NCI-H526 (cell line): Measurements from ENCODE around the gene CEACAM16.
"Not testable (repeated sequence)": the region's sequence is repeated elsewhere in the genome, so short reads cannot be mapped to it uniquely, and the experiment has no call there.

Experiments used
- DNase-seq, 2 experiments: peaks; one replicate each; lab custom pipeline; 2025; lab: John Stamatoyannopoulos, UW

Gene CEACAM16, protein sequence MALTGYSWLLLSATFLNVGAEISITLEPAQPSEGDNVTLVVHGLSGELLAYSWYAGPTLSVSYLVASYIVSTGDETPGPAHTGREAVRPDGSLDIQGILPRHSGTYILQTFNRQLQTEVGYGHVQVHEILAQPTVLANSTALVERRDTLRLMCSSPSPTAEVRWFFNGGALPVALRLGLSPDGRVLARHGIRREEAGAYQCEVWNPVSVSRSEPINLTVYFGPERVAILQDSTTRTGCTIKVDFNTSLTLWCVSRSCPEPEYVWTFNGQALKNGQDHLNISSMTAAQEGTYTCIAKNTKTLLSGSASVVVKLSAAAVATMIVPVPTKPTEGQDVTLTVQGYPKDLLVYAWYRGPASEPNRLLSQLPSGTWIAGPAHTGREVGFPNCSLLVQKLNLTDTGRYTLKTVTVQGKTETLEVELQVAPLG

DNA sequence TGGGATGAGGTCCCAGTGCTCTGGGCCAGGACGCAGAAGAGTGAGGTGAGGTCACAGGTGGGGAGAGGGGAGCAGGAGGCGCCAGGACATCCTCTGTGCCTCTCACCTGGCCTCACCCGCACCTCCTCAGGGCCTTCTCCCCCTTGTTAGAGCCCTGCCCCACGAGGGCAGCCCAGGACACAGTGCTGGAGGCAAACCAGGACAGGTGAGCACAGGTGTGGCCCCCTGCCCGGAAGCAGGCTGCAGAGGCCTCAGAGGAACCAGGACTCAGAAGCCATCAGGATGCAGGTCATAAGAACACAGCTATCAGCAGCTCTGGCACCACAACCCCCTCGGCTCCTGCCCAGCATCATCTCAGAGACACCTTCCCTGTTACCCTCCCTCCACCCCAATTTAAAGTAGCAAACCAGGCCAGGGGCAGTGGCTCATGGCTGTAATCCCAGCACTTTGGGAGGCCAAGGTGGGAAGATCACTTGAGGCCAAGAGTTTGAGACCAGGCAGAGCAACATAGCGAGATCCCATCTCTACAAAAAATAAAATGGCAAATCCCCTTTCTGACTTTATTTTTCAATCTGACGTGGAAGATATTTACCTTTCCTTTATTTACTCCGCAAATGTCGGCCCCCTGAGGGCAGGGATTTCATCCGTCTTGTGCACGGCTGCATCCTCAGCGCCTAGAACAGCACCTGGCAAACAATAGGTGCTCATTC, at the start of gene CEACAM16:
CEACAM16 (plus strand) TSS at position 660 of the 710 bp plus-strand sequence. CDS start 2,306 bp downstream, outside the sequence.
- DNase-seq = no peak

DNA sequence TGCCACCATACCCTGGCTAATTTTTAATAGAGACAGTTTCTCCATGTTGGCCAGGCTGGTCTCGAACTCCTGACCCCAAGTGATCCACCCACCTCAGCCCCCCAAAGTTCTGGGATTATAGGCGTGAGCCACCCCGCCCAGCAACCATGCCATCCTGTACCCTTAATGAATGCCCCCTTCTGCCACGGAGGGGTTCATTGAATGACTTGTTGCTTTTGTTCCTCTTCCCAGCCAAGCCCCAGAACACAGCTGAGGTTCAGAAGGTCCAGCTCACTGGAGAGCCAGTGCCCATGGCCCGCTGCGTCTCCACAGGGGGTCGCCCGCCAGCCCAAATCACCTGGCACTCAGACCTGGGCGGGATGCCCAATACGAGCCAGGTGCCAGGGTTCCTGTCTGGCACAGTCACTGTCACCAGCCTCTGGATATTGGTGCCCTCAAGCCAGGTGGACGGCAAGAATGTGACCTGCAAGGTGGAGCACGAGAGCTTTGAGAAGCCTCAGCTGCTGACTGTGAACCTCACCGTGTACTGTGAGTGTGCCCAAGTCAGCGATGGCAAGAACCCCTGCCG, 49.3 kb upstream of the CEACAM16 start:
- no peak for DNase-seq

DNA sequence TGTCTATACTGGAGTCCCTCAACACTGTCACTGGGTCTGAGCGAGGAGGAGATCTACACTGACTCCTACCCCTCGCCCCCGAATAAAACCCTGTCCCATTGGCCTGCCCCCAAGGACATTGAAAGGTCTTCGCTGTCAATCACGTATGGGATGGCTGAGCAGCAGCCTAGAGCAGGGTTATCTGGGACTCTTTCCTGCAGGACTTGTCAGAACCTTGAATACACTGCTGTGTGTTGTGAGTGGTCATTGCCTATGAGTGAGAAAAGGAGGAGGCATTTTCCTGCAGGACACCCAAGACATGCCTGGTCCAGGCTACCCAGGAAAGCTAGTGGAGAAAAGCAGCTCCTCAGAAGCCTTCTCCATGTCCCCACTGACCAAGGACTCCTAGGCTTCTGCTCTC, 45.6 kb upstream of the CEACAM16 start:
- DNase-seq = no peak

DNA sequence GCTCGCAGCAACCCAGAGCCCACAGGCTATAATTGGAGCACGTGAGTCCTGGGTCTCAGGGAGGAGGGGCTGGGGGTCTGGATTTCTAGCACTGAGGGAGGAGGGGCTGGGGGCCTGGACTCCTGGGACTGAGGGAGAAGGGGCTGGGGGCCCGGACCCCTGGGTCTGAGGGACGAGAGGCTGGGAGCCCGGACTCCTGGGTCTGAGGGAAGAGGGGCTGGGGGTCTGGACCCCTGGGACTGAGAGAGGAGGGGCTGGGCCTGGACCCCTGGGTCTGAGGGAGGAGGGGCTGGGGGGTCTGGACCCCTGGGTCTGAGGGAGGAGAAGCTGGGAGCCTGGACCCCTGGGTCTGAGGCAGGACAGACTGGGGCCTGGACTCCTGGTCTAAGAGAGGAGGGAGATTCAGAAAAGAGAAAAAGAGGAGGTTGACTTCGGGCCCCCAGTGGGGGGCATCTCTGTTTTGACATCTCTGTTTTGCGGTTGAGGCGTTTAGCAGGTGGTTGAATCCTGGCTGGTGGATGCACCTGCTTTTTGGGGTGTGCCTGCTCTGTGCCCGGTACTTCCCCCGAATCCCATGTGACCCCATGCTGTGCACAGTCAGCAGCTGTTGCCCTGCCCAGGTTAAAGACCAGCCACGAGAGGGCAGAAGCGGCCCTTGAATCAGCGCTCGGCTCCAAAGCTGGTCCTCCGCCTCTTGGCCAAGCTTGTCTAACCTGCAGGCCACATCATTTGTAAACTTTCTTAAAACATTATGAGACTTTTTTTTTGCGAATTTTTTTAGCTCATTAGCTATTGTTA, 44.8 kb upstream of the CEACAM16 start:
- DNase-seq = peak; percentile 36 to 63

DNA sequence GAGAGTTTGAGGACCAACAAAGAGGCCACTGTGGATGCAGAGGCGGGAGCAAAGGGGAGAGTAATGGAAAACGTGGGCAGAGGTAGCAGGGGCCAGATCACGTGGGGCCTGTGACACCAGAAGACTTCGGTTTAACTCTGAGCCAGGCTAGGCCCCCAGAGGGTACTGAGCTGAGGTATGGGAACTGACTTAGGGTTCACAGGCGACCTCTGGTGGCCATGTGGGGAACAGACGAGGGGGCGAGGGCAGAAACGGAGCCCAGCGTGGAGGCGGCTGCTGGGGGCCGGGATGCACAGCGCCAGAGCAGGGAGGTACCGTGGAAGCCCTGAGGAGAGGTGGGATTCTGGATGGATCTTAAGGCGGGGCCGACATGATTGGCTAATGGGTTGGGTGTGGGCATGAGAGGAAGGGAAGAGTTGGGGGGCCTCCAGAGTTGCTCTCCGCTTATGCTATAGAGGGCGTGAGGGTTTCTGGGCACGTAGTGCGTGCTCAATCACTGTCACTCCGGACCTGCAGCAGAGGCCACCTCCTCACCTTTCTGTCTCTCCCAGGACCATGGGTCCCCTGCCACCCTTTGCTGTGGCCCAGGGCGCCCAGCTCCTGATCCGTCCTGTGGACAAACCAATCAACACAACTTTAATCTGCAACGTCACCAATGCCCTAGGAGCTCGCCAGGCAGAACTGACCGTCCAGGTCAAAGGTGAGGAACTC, 41.6 kb upstream of the CEACAM16 start:
- peak in 1 of 2 experiments; percentile 76 for DNase-seq

DNA sequence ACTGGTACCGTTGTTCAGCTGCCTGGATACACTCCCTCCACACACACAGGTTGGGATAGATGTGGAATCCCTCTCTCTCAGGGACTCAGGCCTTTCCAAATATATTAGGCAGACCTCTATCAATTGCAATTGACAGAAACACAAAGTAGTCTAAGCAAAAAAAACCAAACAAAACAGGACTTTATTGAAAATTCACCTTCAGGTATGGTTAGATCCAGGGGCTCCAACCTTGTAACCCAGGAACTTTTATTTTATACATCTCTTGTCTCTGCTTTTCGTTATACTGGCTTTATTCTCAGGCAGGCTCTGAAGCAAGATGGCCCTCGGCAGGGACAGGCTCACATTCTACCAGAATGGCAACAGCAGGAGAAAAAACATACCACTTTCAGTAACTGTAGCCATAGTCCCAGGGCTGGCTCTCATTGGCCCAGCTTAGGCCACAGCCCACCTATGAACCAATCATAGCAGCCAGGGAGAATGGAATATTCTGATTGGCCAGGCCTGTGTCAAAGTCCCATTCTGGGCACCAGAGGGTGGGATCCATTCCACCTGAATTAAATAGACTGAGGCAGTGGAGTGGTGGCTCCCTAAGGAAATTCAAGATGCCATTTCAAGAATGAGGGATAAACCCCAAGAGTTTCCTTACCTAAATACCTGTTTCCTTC, 40.8 kb upstream of the CEACAM16 start:
- DNase-seq = no peak

DNA sequence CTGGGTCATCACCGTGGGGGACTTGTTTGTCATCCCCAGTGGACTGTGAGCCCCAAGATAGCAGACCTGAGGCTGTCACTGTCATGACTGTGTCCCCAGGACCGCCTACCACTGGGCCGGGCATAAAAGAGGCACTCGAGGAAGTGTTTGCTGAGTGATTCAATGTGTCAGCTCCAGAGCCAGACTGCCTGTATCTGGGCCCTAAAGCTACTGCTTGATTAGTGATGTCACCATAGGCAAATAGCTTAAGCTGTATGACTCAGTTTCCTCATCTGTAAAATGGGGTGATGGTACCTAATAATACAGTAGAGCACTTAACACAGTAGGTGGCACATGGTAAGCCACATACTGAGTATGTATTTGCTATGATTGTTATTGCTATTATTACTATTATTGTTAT, 38.9 kb upstream of the CEACAM16 start:
- DNase-seq = no peak

DNA sequence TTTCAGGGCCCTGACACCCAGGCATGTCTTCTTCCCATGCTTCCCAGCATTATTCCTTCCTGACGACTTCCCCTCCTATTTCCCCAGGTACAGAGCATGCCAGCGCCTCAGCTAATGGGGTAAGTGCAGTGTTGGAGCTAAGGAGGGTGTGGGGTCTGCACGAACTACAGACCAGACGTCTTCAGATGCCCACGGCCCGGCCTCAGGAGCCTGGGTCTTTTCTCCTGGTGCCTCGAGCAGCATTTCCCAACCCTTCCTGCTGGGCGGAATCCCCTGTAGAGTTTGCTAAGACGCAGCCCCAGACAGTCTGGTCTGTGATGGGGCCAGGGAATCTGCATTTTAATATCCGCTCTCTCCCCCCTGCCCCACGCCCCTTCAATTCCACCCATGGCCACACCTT, 37.7 kb upstream of the CEACAM16 start:
- no peak for DNase-seq

DNA sequence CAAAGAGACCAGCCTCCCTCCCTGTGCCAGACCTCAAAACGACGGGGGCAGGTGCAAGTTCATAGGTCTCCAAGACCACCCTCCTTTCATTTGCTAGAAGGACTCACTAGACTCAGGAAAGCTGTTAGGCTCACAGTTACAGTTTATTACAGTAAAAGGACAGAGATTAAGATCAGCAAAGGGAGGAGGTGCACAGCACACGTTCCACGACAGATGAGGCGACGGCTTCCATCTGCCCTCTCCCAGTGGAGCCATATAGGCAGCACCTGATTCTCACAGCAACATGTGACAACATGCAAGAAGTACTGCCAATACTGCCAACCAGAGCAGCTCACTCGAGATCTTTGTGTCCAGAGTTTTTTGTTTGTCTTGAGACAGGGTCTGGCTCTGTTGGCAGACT, 37.0 kb upstream of the CEACAM16 start:
- DNase-seq = no peak

DNA sequence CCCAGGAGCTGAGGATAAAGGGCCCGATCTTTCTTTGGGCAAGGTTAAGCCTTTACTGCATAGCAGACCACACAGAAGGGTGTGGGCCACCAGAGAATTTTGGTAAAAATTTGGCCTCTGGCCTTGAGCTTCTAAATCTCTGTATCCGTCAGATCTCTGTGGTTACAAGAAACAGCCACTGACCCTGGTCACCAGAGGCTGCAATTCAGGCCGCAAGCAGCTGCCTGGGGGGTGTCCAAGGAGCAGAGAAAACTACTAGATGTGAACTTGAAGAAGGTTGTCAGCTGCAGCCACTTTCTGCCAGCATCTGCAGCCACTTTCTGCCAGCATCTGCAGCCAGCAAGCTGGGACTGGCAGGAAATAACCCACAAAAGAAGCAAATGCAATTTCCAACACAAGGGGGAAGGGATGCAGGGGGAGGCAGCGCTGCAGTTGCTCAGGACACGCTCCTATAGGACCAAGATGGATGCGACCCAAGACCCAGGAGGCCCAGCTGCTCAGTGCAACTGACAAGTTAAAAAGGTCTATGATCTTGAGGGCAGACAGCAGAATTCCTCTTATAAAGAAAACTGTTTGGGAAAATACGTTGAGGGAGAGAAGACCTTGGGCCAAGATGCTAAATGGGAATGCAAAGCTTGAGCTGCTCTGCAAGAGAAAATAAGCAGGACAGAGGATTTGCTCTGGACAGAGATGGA, 36.1 kb upstream of the CEACAM16 start:
- DNase-seq = no peak

DNA sequence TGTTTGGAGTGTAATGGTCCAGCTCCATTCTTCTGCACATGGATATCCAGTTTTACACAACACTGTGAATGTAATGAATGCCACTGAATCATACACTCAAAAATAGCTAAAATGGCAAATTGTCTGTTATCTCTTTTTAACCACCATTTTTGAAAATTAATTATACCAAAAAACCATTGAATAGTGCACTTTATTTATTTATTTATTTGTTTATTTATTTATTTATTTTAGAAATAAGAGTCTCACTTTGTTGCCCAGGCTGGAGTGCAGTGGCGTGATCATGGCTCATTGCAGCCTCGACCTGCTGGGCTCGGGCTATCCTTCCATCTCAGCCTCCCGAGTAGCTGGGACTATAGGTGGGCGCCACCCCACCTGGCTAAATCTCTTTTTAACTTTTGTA, 35.0 kb upstream of the CEACAM16 start:
- DNase-seq = no peak

DNA sequence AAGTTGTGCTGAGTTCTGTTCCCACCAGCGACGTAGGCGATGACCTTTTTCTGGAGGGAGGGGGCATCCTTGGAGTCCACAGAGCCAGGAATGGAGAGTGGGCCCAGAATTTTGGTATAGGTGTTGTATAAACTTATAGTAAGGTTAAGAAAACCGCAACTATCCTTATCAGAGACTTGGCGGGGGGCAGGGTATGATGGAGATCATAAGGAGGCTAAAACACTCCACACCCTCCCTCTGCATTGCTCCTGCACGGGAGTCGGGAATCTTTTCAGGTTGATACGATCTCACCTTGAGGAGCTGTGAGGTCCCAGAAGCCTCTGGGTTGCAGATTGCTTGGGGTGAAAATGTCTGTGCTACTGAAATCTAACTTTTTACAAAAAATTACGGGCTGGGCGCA, 34.0 kb upstream of the CEACAM16 start:
- DNase-seq = no peak

DNA sequence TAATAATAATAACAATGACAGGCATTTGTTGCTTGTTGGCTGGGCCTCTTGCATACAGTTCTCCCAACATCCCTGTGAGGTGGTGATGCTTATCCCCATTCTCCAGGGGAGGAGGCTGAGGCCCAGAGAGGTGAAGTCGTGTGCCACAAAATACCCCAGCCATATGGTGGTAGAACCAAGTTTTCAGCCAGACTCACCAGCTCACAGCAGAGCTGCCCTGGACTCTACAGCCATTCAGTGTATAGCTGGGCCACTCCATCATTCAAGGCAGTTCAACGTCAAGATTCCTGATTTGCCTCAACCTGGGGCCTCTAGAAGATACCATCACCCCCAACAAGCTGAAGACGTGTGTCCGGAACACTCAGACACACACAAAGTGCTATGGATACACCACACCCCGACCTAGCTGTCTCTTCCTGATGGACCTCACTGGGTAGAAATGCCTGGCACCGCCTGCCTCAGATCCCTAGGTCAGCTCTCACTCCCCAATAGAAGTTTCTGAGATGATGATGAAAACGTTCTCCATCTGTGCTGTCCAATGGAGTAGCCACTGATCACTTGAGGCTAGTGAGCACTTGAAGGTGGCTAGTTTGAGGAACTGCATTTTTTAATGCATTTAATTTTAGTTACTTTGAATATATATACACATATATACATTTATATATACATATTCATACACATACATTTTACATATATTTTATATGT, 31.9 kb upstream of the CEACAM16 start:
- DNase-seq = peak in 1 of 2 experiments; percentile 33

DNA sequence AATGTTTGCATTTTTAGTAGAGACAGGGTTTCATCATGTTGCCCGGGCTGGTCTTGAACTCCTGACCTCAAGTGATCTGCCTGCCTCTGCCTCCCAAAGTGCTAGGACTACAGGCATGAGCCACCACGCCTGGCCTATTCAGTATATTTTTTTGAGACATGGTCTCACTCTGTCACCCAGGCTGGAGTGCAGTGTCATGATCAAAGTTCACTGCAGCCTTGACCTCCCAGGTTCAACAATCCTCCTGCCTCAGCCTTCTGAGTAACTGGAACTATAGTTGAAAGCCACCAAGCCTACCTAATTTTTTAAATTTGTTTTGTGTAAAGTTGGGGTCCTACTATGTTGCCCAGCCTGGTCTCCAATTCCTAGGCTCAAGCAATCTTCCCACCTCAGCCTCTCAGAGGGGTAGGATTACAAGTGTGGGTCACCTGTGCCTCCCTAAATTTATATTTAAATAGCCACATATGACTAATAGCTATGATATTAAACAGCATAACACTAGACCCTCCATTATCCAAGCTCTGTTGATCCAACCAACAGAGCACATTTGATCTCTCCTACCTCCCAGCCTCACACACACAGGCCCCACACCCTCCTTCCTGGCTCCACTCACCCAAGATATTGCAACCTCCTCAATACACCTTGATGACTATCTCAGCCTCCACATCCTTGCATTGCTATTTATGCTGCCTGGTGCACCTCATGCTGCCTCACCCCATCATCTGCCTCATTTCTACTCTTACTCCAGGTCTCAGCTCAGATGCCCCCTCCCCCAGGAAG, 29.8 kb upstream of the CEACAM16 start:
- no peak for DNase-seq

DNA sequence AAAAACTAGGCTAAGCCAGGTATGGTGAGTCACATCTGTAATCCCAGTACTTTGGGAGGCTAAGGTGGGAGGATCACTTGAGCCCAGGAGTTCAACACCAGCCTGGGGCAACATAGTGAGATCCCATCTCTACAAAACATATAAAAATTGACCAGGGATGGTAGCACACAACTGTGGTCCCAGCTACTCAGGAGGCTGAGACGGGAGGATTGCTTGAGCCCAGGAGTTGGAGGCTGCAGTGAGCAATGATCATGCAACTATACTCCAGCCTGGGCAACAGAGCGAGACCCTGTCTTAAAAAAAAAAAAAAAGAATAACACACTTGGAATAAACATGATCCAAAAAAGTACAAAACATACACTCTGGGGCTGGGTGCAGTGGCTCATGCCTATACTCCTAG, 28.9 kb upstream of the CEACAM16 start:
- not testable (repeated sequence) for DNase-seq

DNA sequence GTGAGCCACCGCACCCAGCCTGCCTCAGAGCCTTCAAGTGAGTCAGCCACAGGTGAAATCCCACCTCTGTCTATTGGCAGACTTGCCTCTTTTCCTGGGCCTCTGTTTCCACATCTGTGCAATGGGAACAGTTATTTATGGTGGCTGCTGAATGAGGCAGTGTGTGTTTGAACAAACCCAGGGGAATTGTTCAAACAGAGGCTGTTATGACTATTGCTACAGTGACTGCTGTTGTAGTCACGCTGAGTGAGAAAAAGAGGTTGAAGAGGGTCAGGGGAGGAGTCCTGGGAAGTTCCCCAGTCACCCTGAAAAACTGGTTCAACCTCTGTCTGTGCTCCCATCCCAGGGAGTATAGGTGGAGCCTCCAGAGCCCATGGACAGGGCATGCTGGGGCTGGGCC, 27.6 kb upstream of the CEACAM16 start, which contains the start of gene CEACAM19:
CEACAM19 (plus strand) TSS at position 83 of the 400 bp plus-strand sequence. CDS start 450 bp downstream, outside the sequence.
- no peak for DNase-seq

DNA sequence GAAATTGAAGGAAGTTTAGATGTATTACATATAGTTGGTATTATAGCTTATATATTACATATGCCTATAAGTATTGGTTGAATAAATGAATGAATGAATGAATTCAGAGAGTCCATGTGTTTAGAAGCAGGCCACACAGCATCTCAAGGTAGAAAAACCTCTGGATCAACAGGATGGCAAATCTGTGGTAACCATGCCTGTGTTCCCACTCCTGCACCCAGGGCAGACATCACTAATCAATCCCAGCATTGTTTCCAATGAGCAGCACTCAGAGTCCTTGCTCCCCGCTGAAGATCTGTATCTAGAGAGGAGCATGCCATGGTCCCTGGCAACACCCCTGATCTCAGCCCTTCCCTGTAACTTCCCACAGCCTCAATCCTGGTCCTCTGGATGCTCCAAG, 26.7 kb upstream of the CEACAM16 start:
- DNase-seq = no peak

DNA sequence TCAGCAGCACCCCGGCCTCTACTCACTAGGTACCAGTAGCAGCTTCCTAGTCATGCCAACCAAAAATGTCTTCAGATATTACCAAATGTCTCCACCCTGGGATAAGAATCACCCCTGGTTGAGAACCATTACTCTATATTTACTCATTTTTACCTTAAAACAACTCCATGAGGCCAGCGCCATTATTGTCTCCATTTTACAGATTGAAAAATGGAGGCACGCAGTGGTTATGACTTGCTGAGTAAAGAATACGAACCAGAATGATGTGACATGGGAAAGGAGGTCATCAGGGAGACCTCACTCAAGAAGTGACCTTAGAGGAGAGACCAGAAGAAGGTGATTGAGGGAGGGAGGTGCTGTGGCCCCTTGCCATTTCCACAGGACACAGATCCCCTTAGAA, 25.4 kb upstream of the CEACAM16 start:
- no peak for DNase-seq

DNA sequence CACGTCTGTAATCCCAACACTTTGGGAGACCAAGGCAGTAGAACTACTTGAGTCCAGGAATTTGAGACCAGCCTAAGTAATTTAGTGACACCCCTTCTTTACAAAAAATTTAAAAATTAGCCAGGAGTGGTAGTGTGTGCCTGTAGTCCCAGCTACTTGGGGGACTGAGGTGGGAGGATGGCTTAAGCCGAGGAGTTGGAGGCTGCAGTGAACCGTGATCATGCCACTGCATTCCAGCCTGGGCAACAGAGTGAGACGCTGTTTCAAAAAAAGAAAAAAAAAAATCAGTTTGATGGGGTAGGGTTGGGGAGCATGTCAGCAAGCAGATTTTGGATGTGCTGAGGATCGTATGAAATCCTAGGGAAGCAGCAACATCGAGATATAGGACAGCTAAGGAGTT, 23.4 kb upstream of the CEACAM16 start:
- DNase-seq = no peak
